Testis (tissue), 3 donors: ENCODE measurements around the gene KIF26B. TPM values are rescaled to one million over a fixed set of nuclear protein-coding genes. Genes with fewer than 3 reads are reported as not detected.

Source experiments
- DNase-seq: peaks from one replicate; pipeline ENCODE4 v3.0.0-alpha.2; 2019
- H3K27ac ChIP-seq, 2 donors: fragments of 200-600 bp; sonication (generic); one replicate each; pipeline ENCODE4 v1.5.1; 2019
- H3K27me3 ChIP-seq: fragments of 200-600 bp; sonication (generic); one replicate; pipeline ENCODE4 v1.5.1; 2019
- H3K36me3 ChIP-seq: fragments of 200-600 bp; sonication (generic); one replicate; pipeline ENCODE4 v1.5.1; 2017; ENCODE audit warnings: low read depth; ENCODE audit errors: missing control alignments
- H3K4me1 ChIP-seq: fragments of 200-600 bp; sonication (generic); one replicate; pipeline ENCODE4 v1.5.1; 2019
- H3K4me3 ChIP-seq, 2 donors: fragments of 200-600 bp; sonication (generic); one replicate each; pipeline ENCODE4 v1.5.1; 2017 to 2019
- H3K9me3 ChIP-seq: fragments of 200-600 bp; sonication (generic); one replicate; pipeline ENCODE4 v1.5.1; 2017
- CTCF ChIP-seq, 3 experiments: fragments of 450-650 bp in 2 of 3; fragments of 200-600 bp in 1 of 3; sonication (generic) in 1 of 3; IDR thresholded peaks; one replicate each; pipeline ENCODE4 v1.5.1; 2016 to 2019; ENCODE audit warnings: antibody characterized with exemption in 3 of 3, mild to moderate bottlenecking in 2 of 3, moderate library complexity in 1 of 3
- POLR2A ChIP-seq: fragments of 450-650 bp; IDR thresholded peaks from one replicate; pipeline ENCODE4 v1.6.1; 2017; ENCODE audit warnings: antibody characterized with exemption, mild to moderate bottlenecking, moderate library complexity
- WGBS, 2 donors: methylation state at CpG; one replicate each; pipeline ENCODE4 v1.1.5; 2018; 5-methylcytosine and 5-hydroxymethylcytosine counted together
- intact Hi-C: fragments of 100-400 bp; cut with DNase I; formaldehyde crosslinking; loops from one replicate; pipeline ENCODE4 v1.15.1; 2023; ENCODE audit warnings: low total_unique reads
- polyA plus RNA-seq: library from polyadenylated mRNA; stranded (reverse); fragments of 350-450 nt; fragmentation: Illumina TruSeq; extraction: RNeasy Lipid Tissue Mini Kit (QIAGEN cat#74804); gene quantifications from one replicate; pipeline ENCODE4 v1.2.3, GENCODE V29; 2014; ENCODE audit warnings: low read depth, low replicate concordance; ENCODE audit not compliant: insufficient read depth
- total RNA-seq, 2 donors: library from RNA; depleted of rRNA; stranded (reverse); fragments of >200 nt; gene quantifications; one replicate each; pipeline ENCODE4 v1.2.3, GENCODE V29; 2016

Gene KIF26B
- total and polyA plus RNA-seq, 3 donors from 2014 or later = 3.0 to 4.8 (median 3.1) TPM

- Histone ChIP-seq H3K4me3 (no peak overlapping the region), H3K4me1 (peaks cover 2% of the 10 kb centered on the region), H3K27ac (no peak overlapping the region), H3K9me3 (no peaks in the 10 kb centered on the region), H3K36me3 (no peaks in the 10 kb centered on the region), H3K27me3 (no peaks in the 10 kb centered on the region)
- TF ChIP-seq CTCF (IDR thresholded peaks at IDR 0.05) (no peak), POLR2A (no peak)
- WGBS, 2 donors = 86 to 87% methylated on average over 10 of the region's 10 CpGs
- no peak for DNase-seq
- intact Hi-C loops = no loop called here
These were observed 57.0 kb downstream of the KIF26B start for GRCh38 chr1:245211761-245212160.

- DNase-seq = no peak
- Histone ChIP-seq H3K27ac (no peak overlapping the region), H3K36me3 (no peaks in the 10 kb centered on the region), H3K4me3 (no peak overlapping the region), H3K9me3 (no peaks in the 10 kb centered on the region), H3K4me1 (peaks cover 2% of the 10 kb centered on the region), H3K27me3 (no peaks in the 10 kb centered on the region)
- no peak for TF ChIP-seq POLR2A
- TF ChIP-seq CTCF (IDR thresholded peaks at IDR 0.05) = no peak
- WGBS, 2 donors = 84 to 85% methylated on average over 15 of the region's 15 CpGs
- intact Hi-C loops = no loop called here
These were observed 57.5 kb downstream of the KIF26B start for GRCh38 chr1:245212221-245212710.

DNA sequence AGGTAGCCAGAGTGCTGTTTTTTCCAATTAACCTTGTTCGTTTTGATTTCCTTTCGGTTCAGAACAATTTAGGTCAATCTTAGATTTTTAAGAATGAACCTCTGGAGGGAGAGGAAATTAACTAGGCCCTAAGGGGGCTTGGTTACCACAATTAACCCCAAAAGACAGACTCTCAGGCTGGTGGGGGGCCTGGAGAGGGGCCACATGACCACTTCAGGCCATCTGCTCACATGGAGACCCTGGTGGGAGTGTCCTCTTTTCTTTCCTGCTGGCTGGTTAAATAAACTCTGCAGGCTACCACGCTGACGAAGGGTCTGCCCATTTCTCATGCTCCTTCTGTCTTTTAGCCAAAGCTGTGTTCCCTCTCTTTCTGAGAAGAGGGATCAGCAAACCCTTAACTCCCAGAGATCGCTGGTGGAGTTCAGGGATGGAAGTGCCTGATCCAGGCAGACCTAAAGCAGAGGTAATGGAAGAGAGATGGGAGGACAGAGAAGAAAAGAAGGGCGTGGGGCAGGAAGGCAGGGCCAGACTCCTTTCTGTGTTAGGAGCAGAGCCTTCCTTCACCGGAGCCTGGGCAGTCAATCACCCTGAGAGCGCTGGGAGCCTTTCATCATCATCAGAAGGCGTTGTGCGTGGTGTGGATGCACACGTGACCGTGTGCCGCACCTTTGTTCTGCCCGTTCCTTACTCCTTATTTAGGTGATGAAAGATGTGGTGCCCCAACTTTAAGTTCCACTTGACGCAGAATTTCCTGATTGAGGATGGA lies 58.5 kb downstream of the KIF26B start:
- no peak for TF ChIP-seq POLR2A
- no peak for TF ChIP-seq CTCF (IDR thresholded peaks at IDR 0.05)
- intact Hi-C loops = no loop called here
- WGBS, 2 donors = 77 to 82% methylated on average over 15 of the region's 15 CpGs
- no peaks in the 10 kb centered on the region for H3K36me3 ChIP-seq
- no peak overlapping the region for H3K27ac ChIP-seq
- no peak for DNase-seq
- no peaks in the 10 kb centered on the region for H3K27me3 ChIP-seq
- H3K4me1 ChIP-seq = peaks cover 2% of the 10 kb centered on the region
- H3K9me3 ChIP-seq = no peaks in the 10 kb centered on the region
- no peak overlapping the region for H3K4me3 ChIP-seq

DNA sequence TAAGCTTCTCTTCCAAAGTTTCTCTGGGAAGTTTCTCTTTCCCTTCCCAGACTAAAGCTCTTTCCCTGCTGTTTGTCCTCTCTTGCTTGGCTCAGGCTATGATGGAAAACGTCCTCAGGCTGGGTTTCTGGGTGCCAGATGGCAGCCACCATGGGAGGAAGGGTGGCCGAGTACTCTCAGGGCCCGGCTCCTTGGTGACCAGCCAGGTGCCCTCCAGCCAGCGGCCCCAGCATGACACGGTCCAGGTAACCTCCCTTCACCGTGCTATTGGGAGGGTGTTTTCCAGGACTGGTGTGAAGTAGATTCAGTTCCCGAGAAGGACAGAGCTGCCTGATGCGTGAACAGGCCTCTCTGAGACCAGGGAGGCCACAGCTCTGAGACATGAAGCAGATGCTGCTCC lies 60.3 kb downstream of the KIF26B start:
- no peak for DNase-seq
- H3K27ac ChIP-seq = no peak overlapping the region
- peaks cover 1% of the 10 kb centered on the region for H3K4me1 ChIP-seq
- no peaks in the 10 kb centered on the region for H3K27me3 ChIP-seq
- no peak overlapping the region for H3K4me3 ChIP-seq
- no peaks in the 10 kb centered on the region for H3K9me3 ChIP-seq
- WGBS, 2 donors = 85 to 92% methylated on average over 7 to 8 of the region's 8 CpGs
- H3K36me3 ChIP-seq = no peaks in the 10 kb centered on the region
- intact Hi-C loops = no loop called here
- TF ChIP-seq CTCF (IDR thresholded peaks at IDR 0.05) = no peak
- no peak for TF ChIP-seq POLR2A
